Measurements from ENCODE around the gene PARM1.

DNA sequence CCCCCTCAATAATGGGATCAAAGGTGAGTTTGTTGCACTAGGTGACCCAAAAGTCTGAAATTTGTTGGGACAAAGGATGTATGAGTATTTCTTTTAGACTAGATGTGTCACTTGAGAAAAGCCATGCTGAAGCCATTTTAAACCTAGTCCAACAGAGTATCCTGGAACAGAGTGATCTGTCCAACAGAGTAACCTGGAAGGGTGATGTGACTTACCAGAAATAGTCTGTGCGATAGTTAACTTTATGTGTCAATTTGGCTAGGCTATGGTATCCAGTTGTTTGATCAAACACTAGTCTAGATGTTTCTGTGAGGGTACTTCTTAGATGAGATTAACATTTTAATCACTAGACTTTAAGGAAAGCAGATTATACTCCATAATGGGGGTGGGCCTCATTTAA lies 154.5 kb downstream of the PARM1 start:
- TF ChIP-seq, protein P1, sequence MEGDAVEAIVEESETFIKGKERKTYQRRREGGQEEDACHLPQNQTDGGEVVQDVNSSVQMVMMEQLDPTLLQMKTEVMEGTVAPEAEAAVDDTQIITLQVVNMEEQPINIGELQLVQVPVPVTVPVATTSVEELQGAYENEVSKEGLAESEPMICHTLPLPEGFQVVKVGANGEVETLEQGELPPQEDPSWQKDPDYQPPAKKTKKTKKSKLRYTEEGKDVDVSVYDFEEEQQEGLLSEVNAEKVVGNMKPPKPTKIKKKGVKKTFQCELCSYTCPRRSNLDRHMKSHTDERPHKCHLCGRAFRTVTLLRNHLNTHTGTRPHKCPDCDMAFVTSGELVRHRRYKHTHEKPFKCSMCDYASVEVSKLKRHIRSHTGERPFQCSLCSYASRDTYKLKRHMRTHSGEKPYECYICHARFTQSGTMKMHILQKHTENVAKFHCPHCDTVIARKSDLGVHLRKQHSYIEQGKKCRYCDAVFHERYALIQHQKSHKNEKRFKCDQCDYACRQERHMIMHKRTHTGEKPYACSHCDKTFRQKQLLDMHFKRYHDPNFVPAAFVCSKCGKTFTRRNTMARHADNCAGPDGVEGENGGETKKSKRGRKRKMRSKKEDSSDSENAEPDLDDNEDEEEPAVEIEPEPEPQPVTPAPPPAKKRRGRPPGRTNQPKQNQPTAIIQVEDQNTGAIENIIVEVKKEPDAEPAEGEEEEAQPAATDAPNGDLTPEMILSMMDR (IDR thresholded peaks at IDR 0.05): no peak
- TF ChIP-seq POLR2A (IDR thresholded peaks at IDR 0.05): no peak
